IMR-90 (cell line): ENCODE measurements around the gene PAK4. TPM values are rescaled to one million over a fixed set of nuclear protein-coding genes. Genes with fewer than 3 reads are reported as not detected.

Experiments used
- ATAC-seq: fragments of 200-7000 bp; cut with Tn5 transposase; 2 replicates; pipeline ENCODE4 v1.9.1; 2020; ENCODE audit warnings: low read depth, mild to moderate bottlenecking, moderate library complexity
- BruUV-seq: library from RNA; stranded (reverse); fragments of 400-500 nt; replicated peaks from 2 replicates; lab custom pipeline; 2021; lab: Mats Ljungman, UMichigan
- CTCF ChIA-PET: fragments of 300-600 bp; formaldehyde crosslinking; extraction: SDS; loops from one replicate; lab custom pipeline; 2021; ENCODE audit warnings: antibody characterized with exemption; lab: Yijun Ruan, JAX
- POLR2A ChIA-PET: fragments of 300-600 bp; sonication (Branson Sonifier 250); formaldehyde crosslinking; loops from one replicate; lab custom pipeline; 2022; ENCODE audit warnings: antibody characterized with exemption; ENCODE audit not compliant: unreplicated experiment; lab: Charles Lee
- DNase-seq: peaks from one replicate; pipeline ENCODE4 v3.0.0; 2013
- H2AFZ ChIP-seq: replicated peaks from 2 replicates; pipeline ENCODE3; 2013; ENCODE audit warnings: low read length, mild to moderate bottlenecking; ENCODE audit not compliant: poor library complexity
- H2AK5ac ChIP-seq: 2 replicates; pipeline ENCODE4 v1.6.1; 2013; ENCODE audit warnings: low read depth, low read length, inconsistent platforms
- H2AK9ac ChIP-seq: replicated peaks from 2 replicates; pipeline ENCODE3; 2013; ENCODE audit warnings: mild to moderate bottlenecking, low read depth, low read length, moderate library complexity; ENCODE audit not compliant: poor library complexity
- H2BK120ac ChIP-seq: 2 replicates; pipeline ENCODE4 v1.6.1; 2013; ENCODE audit warnings: low read depth, low read length, inconsistent platforms
- H2BK15ac ChIP-seq: 3 replicates; pipeline ENCODE4 v1.6.1; 2013; ENCODE audit warnings: low read depth, low read length, inconsistent platforms
- H2BK20ac ChIP-seq: 2 replicates; pipeline ENCODE4 v1.6.1; 2013; ENCODE audit warnings: low read depth, mild to moderate bottlenecking, inconsistent platforms, low read length, moderate library complexity
- H2BK5ac ChIP-seq: 2 replicates; pipeline ENCODE4 v1.6.1; 2013; ENCODE audit warnings: mild to moderate bottlenecking, low read depth, low read length, inconsistent platforms; ENCODE audit not compliant: poor library complexity, severe bottlenecking
- H3K14ac ChIP-seq: replicated peaks from 2 replicates; pipeline ENCODE4 v1.6.1; 2013; ENCODE audit warnings: low read depth, low read length, inconsistent platforms
- H3K18ac ChIP-seq: 2 replicates; pipeline ENCODE4 v1.6.1; 2013; ENCODE audit warnings: low read depth, low read length, control low read depth
- H3K23ac ChIP-seq: 2 replicates; pipeline ENCODE4 v1.6.1; 2013; ENCODE audit warnings: low read depth, low read length, inconsistent platforms
- H3K27ac ChIP-seq: 2 replicates; pipeline ENCODE4 v1.5.1; 2013; ENCODE audit warnings: mild to moderate bottlenecking, control low read depth, low read length; ENCODE audit not compliant: insufficient read depth
- H3K27me3 ChIP-seq: 2 replicates; pipeline ENCODE4 v1.6.1; 2013; ENCODE audit warnings: low read length; ENCODE audit not compliant: control insufficient read depth, insufficient read depth
- H3K36me3 ChIP-seq: 2 replicates; pipeline ENCODE4 v1.6.1; 2013; ENCODE audit warnings: low read length, mixed read lengths; ENCODE audit not compliant: control insufficient read depth, insufficient read depth
- H3K4ac ChIP-seq: 2 replicates; pipeline ENCODE4 v1.6.1; 2013; ENCODE audit warnings: low read depth, low read length, inconsistent platforms
- H3K4me1 ChIP-seq: 2 replicates; pipeline ENCODE4 v1.6.1; 2013; ENCODE audit warnings: low read length, mixed read lengths; ENCODE audit not compliant: control insufficient read depth, insufficient read depth
- H3K4me2 ChIP-seq: 2 replicates; pipeline ENCODE4 v1.6.1; 2013; ENCODE audit warnings: low read depth, mild to moderate bottlenecking, control low read depth, low read length, moderate library complexity
- H3K4me3 ChIP-seq: 2 replicates; pipeline ENCODE4 v1.5.1; 2013; ENCODE audit warnings: low read depth, mild to moderate bottlenecking, control low read depth, low read length, moderate library complexity; ENCODE audit not compliant: insufficient read depth
- H3K56ac ChIP-seq: 2 replicates; pipeline ENCODE4 v1.6.1; 2013; ENCODE audit warnings: low read length, inconsistent platforms; ENCODE audit not compliant: insufficient read depth; ENCODE audit errors: extremely low read depth
- H3K79me1 ChIP-seq, 2 experiments: 2 replicates each; pipeline ENCODE4 v1.6.1; 2013; ENCODE audit warnings: low read length in 2 of 2, inconsistent platforms in 1 of 2, low read depth in 1 of 2
- H3K9ac ChIP-seq: 2 replicates; pipeline ENCODE4 v1.6.1; 2013; ENCODE audit warnings: low read depth, low read length, control low read depth
- H3K9me1 ChIP-seq: 2 replicates; pipeline ENCODE4 v1.6.1; 2013; ENCODE audit warnings: low read length, inconsistent platforms; ENCODE audit not compliant: insufficient read depth
- H3K9me3 ChIP-seq: 2 replicates; pipeline ENCODE4 v1.6.1; 2013; ENCODE audit warnings: low read length; ENCODE audit not compliant: control insufficient read depth, insufficient read depth
- H4K20me1 ChIP-seq: 2 replicates; pipeline ENCODE4 v1.6.1; 2013; ENCODE audit warnings: low read length, inconsistent platforms; ENCODE audit not compliant: insufficient read depth
- H4K5ac ChIP-seq: 2 replicates; pipeline ENCODE4 v1.6.1; 2013; ENCODE audit warnings: mild to moderate bottlenecking, low read depth, low read length, control low read depth
- H4K8ac ChIP-seq, 2 experiments: 2 replicates each; pipeline ENCODE4 v1.6.1; 2013; ENCODE audit warnings: low read depth in 2 of 2, low read length in 2 of 2, control low read depth in 1 of 2, inconsistent platforms in 1 of 2
- H4K91ac ChIP-seq: 2 replicates; pipeline ENCODE4 v1.6.1; 2013; ENCODE audit warnings: low read depth, low read length, inconsistent platforms; ENCODE audit not compliant: insufficient read depth
- ELK1 ChIP-seq: fragments of 150-350 bp; IDR thresholded peaks from 2 replicates; pipeline ENCODE4 v1.6.1; 2016; ENCODE audit warnings: low read depth, mild to moderate bottlenecking, low read length, moderate library complexity, borderline replicate concordance
- MAFK ChIP-seq: IDR thresholded peaks from 2 replicates; pipeline ENCODE4 v1.6.1; 2012; ENCODE audit warnings: low read depth, low read length, improper control_type of control experiment
- WGBS, 2 experiments: methylation state at CpG; one replicate each; pipeline versions ENCODE4 v1.1.5 to v1.1.7; 2013; ENCODE audit warnings: missing lambda C conversion rate in 2 of 2; ENCODE audit not compliant: insufficient read length in 1 of 2; ENCODE audit errors: extremely low coverage in 2 of 2; 5-methylcytosine and 5-hydroxymethylcytosine counted together
- dilution Hi-C: fragments of 300-500 bp; cut with HindIII; formaldehyde crosslinking; loops from one replicate; pipeline ENCODE4 v1.14.3; 2018; ENCODE audit warnings: low sequenced_read_pairs; ENCODE audit not compliant: unreplicated experiment
- in situ Hi-C: fragments of 300-500 bp; cut with MboI; formaldehyde crosslinking; loops from 3 replicates; pipeline ENCODE4 v1.14.3; 2019; ENCODE audit warnings: low sequenced_read_pairs, inconsistent platforms, mixed read lengths
- intact Hi-C: fragments of 100-400 bp; cut with micrococcal nuclease; formaldehyde crosslinking; loops from 2 replicates; pipeline ENCODE4 v1.10.0; 2022
- polyA plus RNA-seq, 3 experiments: library from polyadenylated mRNA; depleted of rRNA; stranded (reverse); fragments of >200 nt; gene quantifications; 2 replicates each; pipeline ENCODE4 v1.2.3, GENCODE V29; 2012; ENCODE audit warnings: low replicate concordance in 1 of 3
- total RNA-seq: library from RNA; depleted of rRNA; stranded (reverse); fragments of >200 nt; gene quantifications from 2 replicates; pipeline ENCODE4 v1.2.3, GENCODE V29; 2012
- TF ChIP-seq, protein P1 (sequence below): conservative IDR thresholded peaks from 2 replicates; pipeline ENCODE4 v1.5.1; 2012; ENCODE audit warnings: mild to moderate bottlenecking, low read depth, low read length, improper control_type of control experiment

The PAK4 gene
- total and polyA plus RNA-seq, 2 of the 4 experiments (the other 2 are of a cell fraction), result 2.0 to 27.2 TPM

GRCh38 chr19:39162441-39163043, 37.0 kb downstream of the PAK4 start:
- CTCF ChIA-PET, result no interaction called here
- in situ Hi-C loops, result no loop called here
- no peak overlapping the region for H2AK5ac ChIP-seq

More at GRCh38 chr19:39162441-39163043, 37.0 kb downstream of the PAK4 start:
- Histone ChIP-seq H3K4me1 (peaks cover 11% of the 10 kb centered on the region), H3K9ac (no peak overlapping the region), H3K23ac (no peak overlapping the region), H3K14ac (no peak overlapping the region), H3K4me2 (no peak overlapping the region), H2BK120ac (no peak overlapping the region), H3K27ac (no peak overlapping the region), H3K4ac (no peak overlapping the region), H2AK9ac (no peak overlapping the region), H4K91ac (no peak overlapping the region), H3K9me3 (no peaks in the 10 kb centered on the region), H4K5ac (no peak overlapping the region), H2BK20ac (no peak overlapping the region), H2AFZ (no peak overlapping the region), H3K36me3 (no peaks in the 10 kb centered on the region), H2BK5ac (no peak overlapping the region), H3K18ac (no peak overlapping the region), H3K27me3 (no peaks in the 10 kb centered on the region), H4K8ac (no peak overlapping the region), H3K79me1 (peaks cover 32 to 86% of the 10 kb centered on the region in 2 experiments), H3K56ac (no peak overlapping the region), H2BK15ac (no peak overlapping the region), H3K9me1 (peaks cover 24% of the 10 kb centered on the region), H3K4me3 (no peak overlapping the region), H4K20me1 (peaks cover 52% of the 10 kb centered on the region)
- no peak for TF ChIP-seq ELK1
- TF ChIP-seq, protein P1, sequence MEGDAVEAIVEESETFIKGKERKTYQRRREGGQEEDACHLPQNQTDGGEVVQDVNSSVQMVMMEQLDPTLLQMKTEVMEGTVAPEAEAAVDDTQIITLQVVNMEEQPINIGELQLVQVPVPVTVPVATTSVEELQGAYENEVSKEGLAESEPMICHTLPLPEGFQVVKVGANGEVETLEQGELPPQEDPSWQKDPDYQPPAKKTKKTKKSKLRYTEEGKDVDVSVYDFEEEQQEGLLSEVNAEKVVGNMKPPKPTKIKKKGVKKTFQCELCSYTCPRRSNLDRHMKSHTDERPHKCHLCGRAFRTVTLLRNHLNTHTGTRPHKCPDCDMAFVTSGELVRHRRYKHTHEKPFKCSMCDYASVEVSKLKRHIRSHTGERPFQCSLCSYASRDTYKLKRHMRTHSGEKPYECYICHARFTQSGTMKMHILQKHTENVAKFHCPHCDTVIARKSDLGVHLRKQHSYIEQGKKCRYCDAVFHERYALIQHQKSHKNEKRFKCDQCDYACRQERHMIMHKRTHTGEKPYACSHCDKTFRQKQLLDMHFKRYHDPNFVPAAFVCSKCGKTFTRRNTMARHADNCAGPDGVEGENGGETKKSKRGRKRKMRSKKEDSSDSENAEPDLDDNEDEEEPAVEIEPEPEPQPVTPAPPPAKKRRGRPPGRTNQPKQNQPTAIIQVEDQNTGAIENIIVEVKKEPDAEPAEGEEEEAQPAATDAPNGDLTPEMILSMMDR, result no peak
- peak; percentile 64 for TF ChIP-seq MAFK
- DNase-seq (no peak), ATAC-seq (no peak)
- dilution Hi-C loops, result no loop called here
- intact Hi-C loops, result no loop called here
- 94% methylated on average over 3 of the region's 15 CpGs; no CpG with 5 or more reads in 1 of the 2 experiments for WGBS, 2 experiments
- no TSS peak for BruUV-seq
- POLR2A ChIA-PET, result no interaction called here
